Skeletal muscle tissue (tissue), 4 donors: ENCODE data around the gene SLC26A2. TPM values are rescaled to one million over a fixed set of nuclear protein-coding genes. Genes with fewer than 3 reads are reported as not detected.
A peak's percentile ranks its signal among the peaks of the same experiment; 100 is the strongest.

Source experiments
- H3K27ac ChIP-seq: one replicate; pipeline ENCODE4 v1.7.0; 2013; ENCODE audit warnings: mild to moderate bottlenecking, low read depth, low read length, inconsistent platforms
- H3K27me3 ChIP-seq, 3 donors: one replicate each; pipeline ENCODE4 v1.7.0; 2013; ENCODE audit warnings: low read length in 3 of 3; ENCODE audit not compliant: control insufficient read depth in 3 of 3, insufficient read depth in 3 of 3
- H3K36me3 ChIP-seq, 3 donors: one replicate each; pipeline ENCODE4 v1.7.0; 2013; ENCODE audit warnings: low read length in 3 of 3; ENCODE audit not compliant: control insufficient read depth in 3 of 3, insufficient read depth in 3 of 3
- H3K4me1 ChIP-seq, 3 donors: one replicate each; pipeline ENCODE4 v1.7.0; 2013; ENCODE audit warnings: low read length in 3 of 3, mild to moderate bottlenecking in 3 of 3; ENCODE audit not compliant: control insufficient read depth in 3 of 3, insufficient read depth in 3 of 3
- H3K4me3 ChIP-seq, 3 donors: one replicate each; pipeline ENCODE4 v1.7.0; 2013; ENCODE audit warnings: low read length in 3 of 3
- H3K9ac ChIP-seq, 3 donors: one replicate each; pipeline ENCODE4 v1.7.0; 2013; ENCODE audit warnings: low read length in 3 of 3, mild to moderate bottlenecking in 3 of 3, moderate library complexity in 2 of 3, low read depth in 1 of 3
- H3K9me3 ChIP-seq, 3 donors: one replicate each; pipeline ENCODE4 v1.7.0; 2013; ENCODE audit warnings: low read length in 3 of 3; ENCODE audit not compliant: control insufficient read depth in 3 of 3
- total RNA-seq: library from RNA; depleted of rRNA; stranded (reverse); fragments of >200 nt; gene quantifications from one replicate; pipeline ENCODE4 v1.2.3, GENCODE V29; 2014
- donor health status: Osteomylitis.

SLC26A2 gene
- total RNA-seq, 1 donor from 2014 or later: 14.6 TPM

DNA sequence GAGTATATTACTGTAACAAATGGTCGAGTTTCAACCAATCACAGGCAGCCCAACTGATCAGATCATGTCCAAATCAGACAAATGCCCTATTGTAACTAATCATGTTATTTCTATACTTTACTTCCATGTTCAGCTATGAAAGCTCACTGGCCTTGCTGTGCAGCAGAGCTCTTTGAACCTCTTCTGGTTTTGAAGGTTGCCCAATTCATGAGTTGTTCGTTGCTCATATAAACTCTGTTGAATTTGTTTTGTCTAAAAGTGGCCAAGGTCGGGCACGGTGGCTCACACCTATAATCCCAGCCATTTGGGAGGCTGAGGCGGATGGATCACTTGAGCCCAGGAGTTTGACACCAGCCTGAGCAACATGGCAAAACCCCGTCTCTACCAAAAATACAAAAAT is 37.6 kb upstream of the SLC26A2 start:
- Histone ChIP-seq H3K4me1 (peaks cover 0 to 3% (median 0%) of the 10 kb centered on the region in 3 donors), H3K9me3 (no peaks in the 10 kb centered on the region), H3K9ac (no peak overlapping the region), H3K4me3 (no peak overlapping the region), H3K27ac (no peak overlapping the region), H3K36me3 (no peaks in the 10 kb centered on the region), H3K27me3 (no peaks in the 10 kb centered on the region)

- H3K9ac ChIP-seq: no peak overlapping the region
- H3K27ac ChIP-seq: no peak overlapping the region
- no peak overlapping the region for H3K4me3 ChIP-seq
- H3K9me3 ChIP-seq: no peaks in the 10 kb centered on the region
- no peaks in the 10 kb centered on the region for H3K4me1 ChIP-seq
- no peaks in the 10 kb centered on the region for H3K27me3 ChIP-seq
- H3K36me3 ChIP-seq: no peaks in the 10 kb centered on the region
These were observed 36.1 kb upstream of the SLC26A2 start for GRCh38 chr5:149924486-149924885.

DNA sequence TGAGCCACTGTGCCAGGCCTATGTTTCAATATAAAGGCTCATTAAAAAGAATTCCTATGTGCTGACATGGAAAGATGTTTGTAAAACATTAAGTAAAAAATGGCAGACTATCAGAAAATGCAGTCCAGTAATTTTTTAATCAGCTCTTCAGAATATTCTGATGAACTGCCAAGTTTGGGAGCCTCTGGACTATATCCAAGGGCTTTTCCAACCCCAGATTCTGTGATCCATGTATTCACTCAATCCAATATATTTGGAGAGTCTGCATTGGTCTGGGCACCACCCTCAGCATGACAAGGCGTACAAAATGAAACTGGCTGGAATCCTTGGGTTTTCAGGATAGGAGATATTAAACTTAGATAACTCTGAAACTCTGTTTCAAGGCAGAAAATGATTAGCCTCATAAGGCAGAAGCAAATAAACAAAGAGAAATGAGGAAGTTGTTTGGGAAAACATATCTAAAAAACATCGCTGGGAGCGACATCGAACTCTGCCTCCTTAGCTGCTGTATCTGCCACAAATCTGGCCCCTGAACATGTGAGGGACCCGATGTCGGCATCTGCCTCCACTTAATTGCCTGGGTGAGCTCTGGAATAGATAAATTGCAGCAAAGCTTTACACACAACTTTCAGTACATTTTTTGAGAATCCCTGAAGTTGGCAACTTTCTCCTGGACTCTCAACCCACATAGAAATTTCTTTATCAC is 30.4 kb upstream of the SLC26A2 start:
- no peaks in the 10 kb centered on the region for H3K36me3 ChIP-seq
- H3K4me3 ChIP-seq: peak overlapping the region in 1 of 3 donors; percentile 4
- H3K27ac ChIP-seq: no peak overlapping the region
- H3K27me3 ChIP-seq: no peaks in the 10 kb centered on the region
- no peaks in the 10 kb centered on the region for H3K4me1 ChIP-seq
- H3K9me3 ChIP-seq: no peaks in the 10 kb centered on the region
- no peak overlapping the region for H3K9ac ChIP-seq

GRCh38 chr5:149930749-149931574 is 29.6 kb upstream of the SLC26A2 start:
- H3K4me3 ChIP-seq: no peak overlapping the region
- H3K36me3 ChIP-seq: no peaks in the 10 kb centered on the region
- no peaks in the 10 kb centered on the region for H3K27me3 ChIP-seq
- no peaks in the 10 kb centered on the region for H3K4me1 ChIP-seq
- no peak overlapping the region for H3K27ac ChIP-seq
- peak overlapping the region in 1 of 3 donors; percentile 72 for H3K9ac ChIP-seq
- no peaks in the 10 kb centered on the region for H3K9me3 ChIP-seq

DNA sequence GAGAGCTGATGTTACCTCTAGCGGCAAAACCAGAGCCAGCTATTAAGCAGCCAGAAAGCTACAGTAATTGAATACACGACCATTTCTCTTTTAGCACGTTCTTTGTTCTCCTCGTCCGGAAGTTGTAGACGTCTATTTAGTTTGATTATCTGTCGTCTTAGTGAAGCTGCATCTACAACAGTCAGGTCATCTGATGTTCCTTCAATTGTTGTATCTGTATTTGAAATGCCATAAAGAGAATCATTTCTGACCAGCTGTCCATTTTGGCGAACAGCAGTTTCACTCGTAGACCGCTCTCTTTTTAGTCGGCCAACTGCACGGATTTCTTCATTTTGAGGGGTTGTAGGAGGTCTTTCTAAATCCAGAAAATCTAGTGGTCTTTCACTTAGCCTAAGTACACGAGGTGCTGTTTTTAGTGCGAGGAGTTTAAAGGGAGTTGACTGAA is 28.5 kb upstream of the SLC26A2 start:
- no peaks in the 10 kb centered on the region for H3K36me3 ChIP-seq
- H3K9ac ChIP-seq: peak overlapping the region; percentile 52 to 81 (median 72)
- peak overlapping the region; percentile 71 to 78 (median 76) for H3K4me3 ChIP-seq
- H3K27ac ChIP-seq: peak overlapping the region; percentile 38
- H3K9me3 ChIP-seq: no peaks in the 10 kb centered on the region
- no peaks in the 10 kb centered on the region for H3K27me3 ChIP-seq
- no peaks in the 10 kb centered on the region for H3K4me1 ChIP-seq

GRCh38 chr5:149932445-149933350 is 27.9 kb upstream of the SLC26A2 start:
- no peaks in the 10 kb centered on the region for H3K4me1 ChIP-seq
- H3K9me3 ChIP-seq: no peaks in the 10 kb centered on the region
- H3K36me3 ChIP-seq: no peaks in the 10 kb centered on the region
- peak overlapping the region; percentile 52 to 81 (median 72) for H3K9ac ChIP-seq
- H3K27ac ChIP-seq: peak overlapping the region; percentile 38
- H3K27me3 ChIP-seq: no peaks in the 10 kb centered on the region
- peak overlapping the region; percentile 71 to 78 (median 76) for H3K4me3 ChIP-seq

- no peak overlapping the region for H3K9ac ChIP-seq
- H3K4me1 ChIP-seq: peaks cover 0 to 2% (median 0%) of the 10 kb centered on the region in 3 donors
- H3K36me3 ChIP-seq: no peaks in the 10 kb centered on the region
- no peak overlapping the region for H3K27ac ChIP-seq
- H3K9me3 ChIP-seq: no peaks in the 10 kb centered on the region
- H3K27me3 ChIP-seq: no peaks in the 10 kb centered on the region
- H3K4me3 ChIP-seq: no peak overlapping the region
These were observed 25.1 kb upstream of the SLC26A2 start for GRCh38 chr5:149935431-149935901.

- Histone ChIP-seq H3K36me3 (no peaks in the 10 kb centered on the region), H3K27ac (no peak overlapping the region), H3K27me3 (no peaks in the 10 kb centered on the region), H3K9me3 (no peaks in the 10 kb centered on the region), H3K9ac (no peak overlapping the region), H3K4me3 (no peak overlapping the region), H3K4me1 (peaks cover 0 to 2% (median 0%) of the 10 kb centered on the region in 3 donors)
These were observed 24.4 kb upstream of the SLC26A2 start for GRCh38 chr5:149936044-149936699.

DNA sequence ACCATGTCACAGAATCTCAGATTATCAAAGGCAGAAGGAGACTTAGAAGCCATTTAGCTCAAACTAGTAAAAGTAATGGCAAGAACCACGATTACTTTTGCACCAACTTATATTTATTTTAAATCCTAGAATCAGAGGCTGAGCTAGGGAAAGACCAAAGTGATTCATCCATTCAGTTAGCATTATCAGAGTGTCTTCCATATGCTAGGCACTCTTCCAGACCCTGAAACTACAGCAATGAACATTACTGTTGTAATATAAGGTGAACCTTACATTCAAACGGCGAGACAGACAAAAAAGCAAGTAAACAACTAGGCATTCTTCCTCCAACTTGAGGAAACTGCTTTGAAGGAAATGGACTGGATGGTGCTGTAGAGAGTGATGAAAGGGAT is 23.9 kb upstream of the SLC26A2 start:
- H3K9me3 ChIP-seq: no peaks in the 10 kb centered on the region
- no peaks in the 10 kb centered on the region for H3K27me3 ChIP-seq
- peaks cover 0 to 2% (median 0%) of the 10 kb centered on the region in 3 donors for H3K4me1 ChIP-seq

More for the DNA sequence above, 23.9 kb upstream of the SLC26A2 start:
- H3K27ac ChIP-seq: no peak overlapping the region
- H3K36me3 ChIP-seq: no peaks in the 10 kb centered on the region
- H3K9ac ChIP-seq: no peak overlapping the region
- H3K4me3 ChIP-seq: no peak overlapping the region
